ENCODE measurements around the gene ADAMTSL2. TPM values are rescaled to one million over a fixed set of nuclear protein-coding genes. Genes with fewer than 3 reads are reported as not detected.

The ADAMTSL2 gene
- total and polyA plus RNA-seq, 2 experiments from 2014 or later, result 1.5 to 2.2 TPM

- no peak for TF ChIP-seq EZH2 (IDR thresholded peaks at IDR 0.05; ENCODE audit: borderline replicate concordance)
- TF ChIP-seq EZH2phosphoT487 (IDR thresholded peaks at IDR 0.05; ENCODE audit: low read depth, severe bottlenecking, unreplicated experiment), result no peak
- TF ChIP-seq CTCF (IDR thresholded peaks at IDR 0.05; ENCODE audit: poor library complexity), result no peak
- 85% methylated on average over 15 of the region's 15 CpGs for WGBS (ENCODE audit: low lambda C conversion rate, missing lambda C conversion rate)
- DNase-seq (ENCODE audit: low spot score), result no peak
Measured at GRCh38 chr9:133593587-133594253, 59.2 kb downstream of the ADAMTSL2 start.

GRCh38 chr9:133594310-133594709, 59.8 kb downstream of the ADAMTSL2 start:
- H3K4me1 ChIP-seq (ENCODE audit: insufficient read depth), result no peaks in the 10 kb centered on the region
- H3K27ac ChIP-seq, result no peak overlapping the region
- H4K20me1 ChIP-seq (ENCODE audit: insufficient read depth, poor library complexity, severe bottlenecking), result no peaks in the 10 kb centered on the region
- H3K9me3 ChIP-seq (ENCODE audit: low read depth), result peaks cover 6% of the 10 kb centered on the region
- no peak overlapping the region for H3K4me3 ChIP-seq
- H3K4me2 ChIP-seq, result no peak overlapping the region
- TF ChIP-seq EZH2phosphoT487 (IDR thresholded peaks at IDR 0.05; ENCODE audit: low read depth, severe bottlenecking, unreplicated experiment) (no peak), EZH2 (IDR thresholded peaks at IDR 0.05; ENCODE audit: borderline replicate concordance) (no peak), CTCF (IDR thresholded peaks at IDR 0.05; ENCODE audit: poor library complexity) (no peak)
- no peak overlapping the region for H2AFZ ChIP-seq
- H3K36me3 ChIP-seq (replicated peaks; ENCODE audit: insufficient read depth, low read depth), result no peaks in the 10 kb centered on the region
- 93% methylated on average over 2 of the region's 2 CpGs for WGBS (ENCODE audit: low lambda C conversion rate, missing lambda C conversion rate)
- H3K9me2 ChIP-seq (replicated peaks; ENCODE audit: insufficient read depth), result no peaks in the 10 kb centered on the region
- H3K27me3 ChIP-seq, result no peaks in the 10 kb centered on the region
- H3K79me2 ChIP-seq, result no peaks in the 10 kb centered on the region
- DNase-seq (ENCODE audit: low spot score), result no peak

More at GRCh38 chr9:133593587-133594253, 59.2 kb downstream of the ADAMTSL2 start:
- Histone ChIP-seq H3K79me2 (no peaks in the 10 kb centered on the region), H3K27ac (no peak overlapping the region), H2AFZ (no peak overlapping the region), H3K4me1 (ENCODE audit: insufficient read depth) (no peaks in the 10 kb centered on the region), H4K20me1 (ENCODE audit: insufficient read depth, poor library complexity, severe bottlenecking) (no peaks in the 10 kb centered on the region), H3K4me2 (no peak overlapping the region), H3K9me3 (ENCODE audit: low read depth) (peaks cover 6% of the 10 kb centered on the region), H3K27me3 (no peaks in the 10 kb centered on the region), H3K36me3 (replicated peaks; ENCODE audit: insufficient read depth, low read depth) (no peaks in the 10 kb centered on the region), H3K4me3 (no peak overlapping the region), H3K9me2 (replicated peaks; ENCODE audit: insufficient read depth) (no peaks in the 10 kb centered on the region)

GRCh38 chr9:133595910-133596309, 61.4 kb downstream of the ADAMTSL2 start:
- Histone ChIP-seq H3K4me2 (no peak overlapping the region), H3K4me3 (no peak overlapping the region), H3K27me3 (no peaks in the 10 kb centered on the region), H3K36me3 (replicated peaks; ENCODE audit: insufficient read depth, low read depth) (no peaks in the 10 kb centered on the region), H4K20me1 (ENCODE audit: insufficient read depth, poor library complexity, severe bottlenecking) (no peaks in the 10 kb centered on the region), H2AFZ (no peak overlapping the region), H3K9me2 (replicated peaks; ENCODE audit: insufficient read depth) (no peaks in the 10 kb centered on the region), H3K79me2 (no peaks in the 10 kb centered on the region), H3K9me3 (ENCODE audit: low read depth) (peaks cover 6% of the 10 kb centered on the region), H3K4me1 (ENCODE audit: insufficient read depth) (no peaks in the 10 kb centered on the region), H3K27ac (no peak overlapping the region)
- TF ChIP-seq CTCF (IDR thresholded peaks at IDR 0.05; ENCODE audit: poor library complexity) (no peak), EZH2phosphoT487 (IDR thresholded peaks at IDR 0.05; ENCODE audit: low read depth, severe bottlenecking, unreplicated experiment) (no peak), EZH2 (IDR thresholded peaks at IDR 0.05; ENCODE audit: borderline replicate concordance) (no peak)
- WGBS (ENCODE audit: low lambda C conversion rate, missing lambda C conversion rate), result 88% methylated on average over 4 of the region's 8 CpGs
- DNase-seq (ENCODE audit: low spot score), result no peak

Data from hepatocyte (in vitro differentiated cells).